PC-9 (cell line): ENCODE measurements around the gene MAPKAP1. TPM values are rescaled to one million over a fixed set of nuclear protein-coding genes. Genes with fewer than 3 reads are reported as not detected.

ENCODE experiments used
- BruUV-seq: library from RNA; stranded (reverse); fragments of 400-500 nt; replicated peaks from 2 replicates; lab custom pipeline; 2021; lab: Mats Ljungman, UMichigan
- CTCF ChIA-PET: fragments of 300-600 bp; sonication (Branson Sonifier 250); formaldehyde crosslinking; loops from one replicate; lab custom pipeline; 2022; ENCODE audit warnings: antibody characterized with exemption; lab: Charles Lee
- POLR2A ChIA-PET: fragments of 300-600 bp; sonication (Branson Sonifier 250); formaldehyde crosslinking; loops from one replicate; lab custom pipeline; 2022; ENCODE audit warnings: antibody characterized with exemption; ENCODE audit not compliant: unreplicated experiment; lab: Charles Lee
- DNase-seq, 2 experiments: peaks; one replicate each; pipeline versions ENCODE4 v3.0.0 to v3.0.0-alpha.2; 2015 to 2022; ENCODE audit warnings: mixed read lengths in 1 of 2
- H2AFZ ChIP-seq: fragments of 200-600 bp; sonication (generic); 2 replicates; pipeline ENCODE4 v1.8.1; 2017; ENCODE audit warnings: antibody characterized with exemption
- H3F3A ChIP-seq: fragments of 200-600 bp; sonication (generic); 2 replicates; pipeline ENCODE4 v1.8.1; 2017; ENCODE audit warnings: antibody characterized with exemption, mild to moderate bottlenecking, low read depth; ENCODE audit not compliant: insufficient read depth
- H3K27ac ChIP-seq: fragments of 200-600 bp; sonication (generic); 2 replicates; pipeline ENCODE4 v1.6.1; 2016; ENCODE audit warnings: mixed run types
- H3K27me3 ChIP-seq: fragments of 200-600 bp; sonication (generic); 2 replicates; pipeline ENCODE4 v1.6.1; 2016; ENCODE audit warnings: low read depth, mixed run types; ENCODE audit not compliant: insufficient read depth
- H3K36me3 ChIP-seq: fragments of 200-600 bp; sonication (generic); 2 replicates; pipeline ENCODE4 v1.6.1; 2016; ENCODE audit warnings: low read depth, mixed run types
- H3K4me1 ChIP-seq: fragments of 200-600 bp; sonication (generic); replicated peaks from 2 replicates; pipeline ENCODE4 v1.6.1; 2016; ENCODE audit warnings: mixed run types; ENCODE audit not compliant: insufficient read depth
- H3K4me2 ChIP-seq: fragments of 200-600 bp; sonication (generic); 2 replicates; pipeline ENCODE4 v1.6.1; 2017; ENCODE audit warnings: mixed run types
- H3K4me3 ChIP-seq: fragments of 200-600 bp; sonication (generic); 2 replicates; pipeline ENCODE4 v1.6.1; 2016; ENCODE audit warnings: mixed run types
- H3K79me2 ChIP-seq: fragments of 200-600 bp; sonication (generic); 2 replicates; pipeline ENCODE4 v1.6.1; 2017; ENCODE audit warnings: low read depth, mixed run types
- H3K9me2 ChIP-seq: fragments of 200-600 bp; sonication (generic); 2 replicates; pipeline ENCODE4 v1.8.1; 2017; ENCODE audit warnings: mild to moderate bottlenecking; ENCODE audit not compliant: insufficient read depth
- H3K9me3 ChIP-seq: fragments of 200-600 bp; sonication (generic); 2 replicates; pipeline ENCODE4 v1.8.1; 2016; ENCODE audit warnings: low read depth; ENCODE audit not compliant: insufficient read depth
- H4K20me1 ChIP-seq: fragments of 200-600 bp; sonication (generic); 2 replicates; pipeline ENCODE4 v1.8.1; 2017; ENCODE audit not compliant: insufficient read depth
- CTCF ChIP-seq: fragments of 200-600 bp; sonication (generic); conservative IDR thresholded peaks from 2 replicates; pipeline ENCODE4 v1.6.1; 2017; ENCODE audit warnings: mixed run types, antibody characterized with exemption, mild to moderate bottlenecking, moderate library complexity
- EZH2 ChIP-seq: fragments of 200-600 bp; sonication (generic); IDR thresholded peaks from 2 replicates; pipeline ENCODE4 v1.8.0; 2017; ENCODE audit warnings: antibody characterized with exemption, low read depth
- intact Hi-C: fragments of 100-400 bp; cut with micrococcal nuclease; formaldehyde crosslinking; loops from one replicate; pipeline ENCODE4 v1.10.0; 2022; ENCODE audit not compliant: unreplicated experiment
- total RNA-seq: library from RNA; stranded (reverse); gene quantifications from 2 replicates; pipeline ENCODE4 v1.2.3, GENCODE V29; 2021

Gene MAPKAP1
- total RNA-seq, 1 experiment from 2014 or later, result 115 TPM

GRCh38 chr9:125423964-125424363 lies 283.0 kb downstream of the MAPKAP1 start:
- Histone ChIP-seq H3K36me3 (no peaks in the 10 kb centered on the region), H3K27me3 (no peaks in the 10 kb centered on the region), H3K4me3 (no peak overlapping the region), H3K4me2 (no peak overlapping the region), H2AFZ (no peak overlapping the region), H3K27ac (no peak overlapping the region), H3K79me2 (no peaks in the 10 kb centered on the region), H3F3A (no peaks in the 10 kb centered on the region), H3K9me3 (no peaks in the 10 kb centered on the region), H3K4me1 (no peaks in the 10 kb centered on the region), H3K9me2 (no peaks in the 10 kb centered on the region), H4K20me1 (no peaks in the 10 kb centered on the region)
- TF ChIP-seq EZH2 (no peak), CTCF (no peak)
- intact Hi-C loops, result loop anchor here (10.0 kb wide), 2 partner anchors 211 to 321 kb away; partner anchors contain the start of gene PBX3
- no TSS peak for BruUV-seq
- CTCF ChIA-PET, result no interaction called here
- no peak for DNase-seq
- POLR2A ChIA-PET, result no interaction called here

- no peaks in the 10 kb centered on the region for H3K9me3 ChIP-seq
- CTCF ChIA-PET, result no interaction called here
- POLR2A ChIA-PET, result no interaction called here
- H3K4me2 ChIP-seq, result no peak overlapping the region
- H3K27ac ChIP-seq, result no peak overlapping the region
- H3K79me2 ChIP-seq, result no peaks in the 10 kb centered on the region
- no peaks in the 10 kb centered on the region for H3F3A ChIP-seq
- H2AFZ ChIP-seq, result no peak overlapping the region
- no peaks in the 10 kb centered on the region for H3K4me1 ChIP-seq
- no peaks in the 10 kb centered on the region for H3K27me3 ChIP-seq
- no peaks in the 10 kb centered on the region for H3K36me3 ChIP-seq
- no TSS peak for BruUV-seq
- no peak overlapping the region for H3K4me3 ChIP-seq
- H4K20me1 ChIP-seq, result no peaks in the 10 kb centered on the region
- TF ChIP-seq CTCF, result no peak
- no peak for TF ChIP-seq EZH2
- DNase-seq, result no peak
- no peaks in the 10 kb centered on the region for H3K9me2 ChIP-seq
- intact Hi-C loops, result loop anchor here (10.0 kb wide), 2 partner anchors 212 to 322 kb away; partner anchors contain the start of gene PBX3
Measured at GRCh38 chr9:125422853-125423252, 284.2 kb downstream of the MAPKAP1 start.

GRCh38 chr9:125421591-125422181 lies 285.3 kb downstream of the MAPKAP1 start:
- Histone ChIP-seq H3K9me2 (no peaks in the 10 kb centered on the region), H3F3A (no peaks in the 10 kb centered on the region), H3K4me2 (no peak overlapping the region), H2AFZ (no peak overlapping the region), H4K20me1 (no peaks in the 10 kb centered on the region), H3K4me3 (no peak overlapping the region), H3K36me3 (no peaks in the 10 kb centered on the region), H3K79me2 (no peaks in the 10 kb centered on the region), H3K27ac (no peak overlapping the region), H3K27me3 (no peaks in the 10 kb centered on the region), H3K9me3 (no peaks in the 10 kb centered on the region), H3K4me1 (no peaks in the 10 kb centered on the region)
- no TSS peak for BruUV-seq
- intact Hi-C loops, result loop anchor here (10.0 kb wide), 2 partner anchors 213 to 323 kb away; partner anchors contain the start of gene PBX3
- ChIA-PET CTCF (no interaction called here), POLR2A (no interaction called here)
- DNase-seq, result no peak
- no peak for TF ChIP-seq CTCF
- no peak for TF ChIP-seq EZH2
